SK-N-SH treated with all-trans-retinoic acid at 6 μM for 48 hours (cell line): Measurements from ENCODE around the gene FAM124B.

Experiments
- ATAC-seq: fragments of 200-7000 bp; cut with Tn5 transposase; 3 replicates; pipeline ENCODE4 v1.9.1; 2020; ENCODE audit warnings: mild to moderate bottlenecking, moderate library complexity
- ARNTL ChIP-seq: fragments of 450-650 bp; formaldehyde crosslinking; IDR thresholded peaks from 2 replicates; pipeline ENCODE4 v1.5.0; 2020; ENCODE audit warnings: low read depth, mild to moderate bottlenecking, moderate library complexity, borderline replicate concordance
- BACH2 ChIP-seq: fragments of 250-450 bp; sonication (Bioruptor Pico); IDR thresholded peaks from 2 replicates; pipeline ENCODE4 v1.9.0; 2021; ENCODE audit warnings: mild to moderate bottlenecking, borderline replicate concordance
- CSDC2 ChIP-seq: fragments of 250-450 bp; sonication (Bioruptor Pico); IDR thresholded peaks from 2 replicates; pipeline ENCODE4 v1.5.0; 2020; ENCODE audit warnings: mild to moderate bottlenecking, moderate library complexity
- ESRRG ChIP-seq: fragments of 250-450 bp; sonication (Bioruptor Pico); IDR thresholded peaks from 2 replicates; pipeline ENCODE4 v1.6.1; 2021; ENCODE audit warnings: mild to moderate bottlenecking
- GLIS3 ChIP-seq: fragments of 250-450 bp; sonication (Bioruptor Pico); IDR thresholded peaks from 2 replicates; pipeline ENCODE4 v1.5.0; 2020; ENCODE audit warnings: mild to moderate bottlenecking, moderate library complexity
- ISL1 ChIP-seq: fragments of 250-450 bp; sonication (Bioruptor Pico); IDR thresholded peaks from 2 replicates; pipeline ENCODE4 v2.1.2; 2022; ENCODE audit warnings: mild to moderate bottlenecking, moderate library complexity
- OSR1 ChIP-seq: fragments of 250-450 bp; sonication (Bioruptor Pico); IDR thresholded peaks from 2 replicates; pipeline ENCODE4 v1.8.0; 2022; ENCODE audit warnings: moderate library complexity, mild to moderate bottlenecking, inconsistent platforms
- PPARA ChIP-seq: fragments of 250-450 bp; sonication (Bioruptor Pico); IDR thresholded peaks from 2 replicates; pipeline ENCODE4 v1.5.0; 2020; ENCODE audit warnings: mild to moderate bottlenecking, borderline replicate concordance
- RARB ChIP-seq: fragments of 250-450 bp; sonication (Bioruptor Pico); IDR thresholded peaks from 2 replicates; pipeline ENCODE4 v1.8.0; 2021; ENCODE audit warnings: mild to moderate bottlenecking, moderate library complexity
- SNAI2 ChIP-seq: fragments of 250-450 bp; sonication (Bioruptor Pico); IDR thresholded peaks from 2 replicates; pipeline ENCODE4 v1.5.0; 2020; ENCODE audit warnings: mild to moderate bottlenecking, moderate library complexity
- TCF4 ChIP-seq: fragments of 250-450 bp; sonication (Bioruptor Pico); IDR thresholded peaks from 2 replicates; pipeline ENCODE4 v1.8.0; 2021; ENCODE audit warnings: mild to moderate bottlenecking, moderate library complexity, borderline replicate concordance
- TOX ChIP-seq: fragments of 250-450 bp; sonication (Bioruptor Pico); IDR thresholded peaks from 2 replicates; pipeline ENCODE4 v1.8.0; 2021; ENCODE audit warnings: mild to moderate bottlenecking, moderate library complexity, borderline replicate concordance
- ZFP3 ChIP-seq: fragments of 250-450 bp; sonication (Bioruptor Pico); IDR thresholded peaks from 2 replicates; pipeline ENCODE4 v1.5.0; 2020; ENCODE audit warnings: mild to moderate bottlenecking, moderate library complexity
- ZFP30 ChIP-seq: fragments of 450-650 bp; formaldehyde crosslinking; IDR thresholded peaks from 2 replicates; pipeline ENCODE4 v1.5.0; 2022; ENCODE audit warnings: mild to moderate bottlenecking, moderate library complexity
- ZNF565 ChIP-seq: fragments of 450-650 bp; formaldehyde crosslinking; conservative IDR thresholded peaks from 2 replicates; pipeline ENCODE4 v1.5.0; 2020; ENCODE audit warnings: low read depth, mild to moderate bottlenecking, moderate library complexity
- ZNF70 ChIP-seq: fragments of 450-650 bp; formaldehyde crosslinking; IDR thresholded peaks from 2 replicates; pipeline ENCODE4 v1.5.0; 2020; ENCODE audit warnings: mild to moderate bottlenecking, moderate library complexity
- ZNF8 ChIP-seq: fragments of 450-650 bp; formaldehyde crosslinking; IDR thresholded peaks from 2 replicates; pipeline ENCODE4 v1.5.0; 2020; ENCODE audit warnings: mild to moderate bottlenecking, moderate library complexity
- TF ChIP-seq, protein P1 (sequence below): fragments of 250-450 bp; sonication (Bioruptor Pico); IDR thresholded peaks from 2 replicates; pipeline ENCODE4 v1.5.1; 2021; ENCODE audit warnings: mild to moderate bottlenecking, moderate library complexity
- TF ChIP-seq, protein P2 (sequence below): fragments of 250-450 bp; sonication (Bioruptor Pico); IDR thresholded peaks from 2 replicates; pipeline ENCODE4 v1.8.0; 2021; ENCODE audit warnings: low read depth, mild to moderate bottlenecking, moderate library complexity, borderline replicate concordance
- TF ChIP-seq, protein P3 (sequence below): fragments of 250-450 bp; sonication (Bioruptor Pico); IDR thresholded peaks from 2 replicates; pipeline ENCODE4 v1.8.0; 2020; ENCODE audit warnings: mild to moderate bottlenecking, moderate library complexity, borderline replicate concordance
- TF ChIP-seq, protein P4 (sequence below): fragments of 250-450 bp; sonication (Bioruptor Pico); IDR thresholded peaks from 2 replicates; pipeline ENCODE4 v1.5.1; 2020; ENCODE audit warnings: low read depth, mild to moderate bottlenecking, moderate library complexity
- TF ChIP-seq, protein P5 (sequence below): fragments of 250-450 bp; sonication (Bioruptor Pico); IDR thresholded peaks from 2 replicates; pipeline ENCODE4 v1.5.0; 2020; ENCODE audit warnings: mild to moderate bottlenecking, moderate library complexity

The FAM124B gene

DNA sequence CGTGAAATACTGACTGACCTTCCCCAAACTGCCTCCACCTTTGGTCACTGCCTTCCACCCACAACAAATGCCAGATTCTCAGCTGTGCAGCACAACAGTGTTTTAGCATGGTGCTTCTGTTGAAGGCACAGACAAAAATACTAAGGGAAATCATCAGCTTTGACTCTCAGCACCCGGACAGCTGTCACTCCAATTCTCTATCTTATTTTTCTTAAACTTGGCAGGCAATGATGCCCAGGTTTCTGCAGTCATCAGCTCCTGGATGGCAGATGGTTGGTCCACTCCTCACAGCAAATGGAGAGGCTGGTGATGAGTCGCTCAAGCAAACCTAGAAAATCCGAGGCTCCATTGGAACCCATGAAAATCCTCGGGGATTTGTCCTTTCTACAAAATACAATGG lies 2.9 kb upstream of the FAM124B start (continued):
- TF ChIP-seq ZFP30 (CRISPR knock-in tag) = no peak
- TF ChIP-seq, protein P1, sequence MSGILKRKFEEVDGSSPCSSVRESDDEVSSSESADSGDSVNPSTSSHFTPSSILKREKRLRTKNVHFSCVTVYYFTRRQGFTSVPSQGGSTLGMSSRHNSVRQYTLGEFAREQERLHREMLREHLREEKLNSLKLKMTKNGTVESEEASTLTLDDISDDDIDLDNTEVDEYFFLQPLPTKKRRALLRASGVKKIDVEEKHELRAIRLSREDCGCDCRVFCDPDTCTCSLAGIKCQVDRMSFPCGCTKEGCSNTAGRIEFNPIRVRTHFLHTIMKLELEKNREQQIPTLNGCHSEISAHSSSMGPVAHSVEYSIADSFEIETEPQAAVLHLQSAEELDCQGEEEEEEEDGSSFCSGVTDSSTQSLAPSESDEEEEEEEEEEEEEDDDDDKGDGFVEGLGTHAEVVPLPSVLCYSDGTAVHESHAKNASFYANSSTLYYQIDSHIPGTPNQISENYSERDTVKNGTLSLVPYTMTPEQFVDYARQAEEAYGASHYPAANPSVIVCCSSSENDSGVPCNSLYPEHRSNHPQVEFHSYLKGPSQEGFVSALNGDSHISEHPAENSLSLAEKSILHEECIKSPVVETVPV (CRISPR knock-in tag) = no peak

DNA sequence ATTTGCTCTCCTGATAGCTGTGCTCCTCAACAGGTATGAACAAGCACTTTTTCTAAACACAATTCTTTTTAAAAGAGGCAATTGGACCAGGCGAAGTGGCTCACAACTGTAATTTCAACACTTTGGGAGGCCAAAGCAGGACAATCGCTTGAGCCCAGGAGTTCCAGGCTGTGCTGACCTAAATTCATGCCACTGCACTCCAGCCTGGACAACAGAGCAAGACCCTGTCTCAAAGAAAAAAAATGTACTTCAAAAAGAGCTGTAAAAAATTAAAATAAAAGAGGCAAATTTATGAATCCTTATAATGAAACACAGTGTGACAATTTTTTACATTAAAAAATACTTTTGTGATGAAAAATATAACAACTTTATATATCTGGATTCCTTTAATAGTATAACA lies 1.8 kb upstream of the FAM124B start:
- TF ChIP-seq ZNF8 (CRISPR knock-in tag) (no peak), TCF4 (CRISPR knock-in tag) (no peak), ZFP3 (CRISPR knock-in tag) (no peak), OSR1 (CRISPR knock-in tag) (no peak), RARB (CRISPR knock-in tag) (no peak), ESRRG (CRISPR knock-in tag) (no peak), ZFP30 (CRISPR knock-in tag) (no peak)
- TF ChIP-seq, protein P2, sequence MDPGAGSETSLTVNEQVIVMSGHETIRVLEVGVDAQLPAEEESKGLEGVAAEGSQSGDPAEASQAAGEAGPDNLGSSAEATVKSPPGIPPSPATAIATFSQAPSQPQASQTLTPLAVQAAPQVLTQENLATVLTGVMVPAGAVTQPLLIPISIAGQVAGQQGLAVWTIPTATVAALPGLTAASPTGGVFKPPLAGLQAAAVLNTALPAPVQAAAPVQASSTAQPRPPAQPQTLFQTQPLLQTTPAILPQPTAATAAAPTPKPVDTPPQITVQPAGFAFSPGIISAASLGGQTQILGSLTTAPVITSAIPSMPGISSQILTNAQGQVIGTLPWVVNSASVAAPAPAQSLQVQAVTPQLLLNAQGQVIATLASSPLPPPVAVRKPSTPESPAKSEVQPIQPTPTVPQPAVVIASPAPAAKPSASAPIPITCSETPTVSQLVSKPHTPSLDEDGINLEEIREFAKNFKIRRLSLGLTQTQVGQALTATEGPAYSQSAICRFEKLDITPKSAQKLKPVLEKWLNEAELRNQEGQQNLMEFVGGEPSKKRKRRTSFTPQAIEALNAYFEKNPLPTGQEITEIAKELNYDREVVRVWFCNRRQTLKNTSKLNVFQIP (CRISPR knock-in tag) = no peak
- ATAC-seq = no peak

DNA sequence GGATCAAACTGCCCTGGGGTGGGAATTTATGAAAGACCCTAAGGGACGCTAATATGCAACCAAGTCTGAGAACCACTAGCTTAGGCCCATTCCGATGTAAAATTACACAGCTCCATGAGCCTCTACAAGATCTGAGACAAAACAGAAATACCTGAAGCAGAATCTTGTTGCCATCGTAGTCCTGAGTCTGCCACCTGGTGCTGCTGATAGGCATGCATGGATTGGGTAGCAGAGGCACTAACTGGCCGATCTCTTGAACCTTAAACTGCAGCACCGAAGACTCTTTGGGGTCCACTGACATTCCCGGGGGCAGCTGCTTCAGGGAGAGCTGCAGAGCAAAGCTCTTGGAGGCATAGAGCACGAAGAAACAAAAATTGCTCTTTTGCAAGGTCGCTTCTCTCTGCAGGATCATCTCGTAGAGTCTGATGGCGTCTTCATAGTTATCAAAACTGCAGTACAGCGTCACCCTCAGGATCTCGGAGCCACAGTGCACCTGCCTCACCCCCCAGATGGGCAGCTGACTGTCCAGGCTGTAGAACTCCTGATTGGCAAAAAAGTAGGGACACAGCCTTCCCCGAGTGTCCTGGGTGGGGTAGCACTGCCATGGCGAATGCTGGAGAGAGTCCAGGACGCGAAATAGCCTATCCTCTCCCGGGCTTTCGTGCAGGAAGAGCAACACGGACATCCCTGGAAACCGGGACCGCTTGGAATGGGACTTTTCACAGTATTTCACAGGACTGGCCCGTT lies 848 bp downstream of the FAM124B start:
- no peak for TF ChIP-seq RARB (CRISPR knock-in tag)
- TF ChIP-seq PPARA (CRISPR knock-in tag) = no peak
- TF ChIP-seq ZFP3 (CRISPR knock-in tag) = no peak
- no peak for TF ChIP-seq BACH2 (CRISPR knock-in tag)
- TF ChIP-seq, protein P3, sequence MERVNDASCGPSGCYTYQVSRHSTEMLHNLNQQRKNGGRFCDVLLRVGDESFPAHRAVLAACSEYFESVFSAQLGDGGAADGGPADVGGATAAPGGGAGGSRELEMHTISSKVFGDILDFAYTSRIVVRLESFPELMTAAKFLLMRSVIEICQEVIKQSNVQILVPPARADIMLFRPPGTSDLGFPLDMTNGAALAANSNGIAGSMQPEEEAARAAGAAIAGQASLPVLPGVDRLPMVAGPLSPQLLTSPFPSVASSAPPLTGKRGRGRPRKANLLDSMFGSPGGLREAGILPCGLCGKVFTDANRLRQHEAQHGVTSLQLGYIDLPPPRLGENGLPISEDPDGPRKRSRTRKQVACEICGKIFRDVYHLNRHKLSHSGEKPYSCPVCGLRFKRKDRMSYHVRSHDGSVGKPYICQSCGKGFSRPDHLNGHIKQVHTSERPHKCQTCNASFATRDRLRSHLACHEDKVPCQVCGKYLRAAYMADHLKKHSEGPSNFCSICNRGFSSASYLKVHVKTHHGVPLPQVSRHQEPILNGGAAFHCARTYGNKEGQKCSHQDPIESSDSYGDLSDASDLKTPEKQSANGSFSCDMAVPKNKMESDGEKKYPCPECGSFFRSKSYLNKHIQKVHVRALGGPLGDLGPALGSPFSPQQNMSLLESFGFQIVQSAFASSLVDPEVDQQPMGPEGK (CRISPR knock-in tag) = no peak
- TF ChIP-seq ISL1 = no peak
- no peak for TF ChIP-seq GLIS3
- TF ChIP-seq, protein P4, sequence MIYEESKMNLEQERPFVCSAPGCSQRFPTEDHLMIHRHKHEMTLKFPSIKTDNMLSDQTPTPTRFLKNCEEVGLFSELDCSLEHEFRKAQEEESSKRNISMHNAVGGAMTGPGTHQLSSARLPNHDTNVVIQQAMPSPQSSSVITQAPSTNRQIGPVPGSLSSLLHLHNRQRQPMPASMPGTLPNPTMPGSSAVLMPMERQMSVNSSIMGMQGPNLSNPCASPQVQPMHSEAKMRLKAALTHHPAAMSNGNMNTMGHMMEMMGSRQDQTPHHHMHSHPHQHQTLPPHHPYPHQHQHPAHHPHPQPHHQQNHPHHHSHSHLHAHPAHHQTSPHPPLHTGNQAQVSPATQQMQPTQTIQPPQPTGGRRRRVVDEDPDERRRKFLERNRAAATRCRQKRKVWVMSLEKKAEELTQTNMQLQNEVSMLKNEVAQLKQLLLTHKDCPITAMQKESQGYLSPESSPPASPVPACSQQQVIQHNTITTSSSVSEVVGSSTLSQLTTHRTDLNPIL (CRISPR knock-in tag) = no peak
- TF ChIP-seq ZNF70 (CRISPR knock-in tag) = no peak
- TF ChIP-seq, protein P2 (CRISPR knock-in tag) = no peak
- TF ChIP-seq TOX (CRISPR knock-in tag) = no peak
- TF ChIP-seq SNAI2 = no peak
- TF ChIP-seq ZFP30 (CRISPR knock-in tag) = no peak
- no peak for TF ChIP-seq TCF4 (CRISPR knock-in tag)
- TF ChIP-seq CSDC2 (CRISPR knock-in tag) = no peak
- no peak for TF ChIP-seq ARNTL
- TF ChIP-seq, protein P1 (CRISPR knock-in tag) = no peak
- TF ChIP-seq ZNF565 (CRISPR knock-in tag) = no peak
- no peak for TF ChIP-seq OSR1 (CRISPR knock-in tag)
- TF ChIP-seq, protein P5, sequence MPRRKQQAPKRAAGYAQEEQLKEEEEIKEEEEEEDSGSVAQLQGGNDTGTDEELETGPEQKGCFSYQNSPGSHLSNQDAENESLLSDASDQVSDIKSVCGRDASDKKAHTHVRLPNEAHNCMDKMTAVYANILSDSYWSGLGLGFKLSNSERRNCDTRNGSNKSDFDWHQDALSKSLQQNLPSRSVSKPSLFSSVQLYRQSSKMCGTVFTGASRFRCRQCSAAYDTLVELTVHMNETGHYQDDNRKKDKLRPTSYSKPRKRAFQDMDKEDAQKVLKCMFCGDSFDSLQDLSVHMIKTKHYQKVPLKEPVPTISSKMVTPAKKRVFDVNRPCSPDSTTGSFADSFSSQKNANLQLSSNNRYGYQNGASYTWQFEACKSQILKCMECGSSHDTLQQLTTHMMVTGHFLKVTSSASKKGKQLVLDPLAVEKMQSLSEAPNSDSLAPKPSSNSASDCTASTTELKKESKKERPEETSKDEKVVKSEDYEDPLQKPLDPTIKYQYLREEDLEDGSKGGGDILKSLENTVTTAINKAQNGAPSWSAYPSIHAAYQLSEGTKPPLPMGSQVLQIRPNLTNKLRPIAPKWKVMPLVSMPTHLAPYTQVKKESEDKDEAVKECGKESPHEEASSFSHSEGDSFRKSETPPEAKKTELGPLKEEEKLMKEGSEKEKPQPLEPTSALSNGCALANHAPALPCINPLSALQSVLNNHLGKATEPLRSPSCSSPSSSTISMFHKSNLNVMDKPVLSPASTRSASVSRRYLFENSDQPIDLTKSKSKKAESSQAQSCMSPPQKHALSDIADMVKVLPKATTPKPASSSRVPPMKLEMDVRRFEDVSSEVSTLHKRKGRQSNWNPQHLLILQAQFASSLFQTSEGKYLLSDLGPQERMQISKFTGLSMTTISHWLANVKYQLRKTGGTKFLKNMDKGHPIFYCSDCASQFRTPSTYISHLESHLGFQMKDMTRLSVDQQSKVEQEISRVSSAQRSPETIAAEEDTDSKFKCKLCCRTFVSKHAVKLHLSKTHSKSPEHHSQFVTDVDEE (CRISPR knock-in tag) = no peak
- ATAC-seq = no peak
